Measurements from ENCODE around the gene FMNL3. TPM values are rescaled to one million over a fixed set of nuclear protein-coding genes. Genes with fewer than 3 reads are reported as not detected.
"Not testable (repeated sequence)": the region's sequence is repeated elsewhere in the genome, so short reads cannot be mapped to it uniquely, and the experiment has no call there.

Gene FMNL3, protein sequence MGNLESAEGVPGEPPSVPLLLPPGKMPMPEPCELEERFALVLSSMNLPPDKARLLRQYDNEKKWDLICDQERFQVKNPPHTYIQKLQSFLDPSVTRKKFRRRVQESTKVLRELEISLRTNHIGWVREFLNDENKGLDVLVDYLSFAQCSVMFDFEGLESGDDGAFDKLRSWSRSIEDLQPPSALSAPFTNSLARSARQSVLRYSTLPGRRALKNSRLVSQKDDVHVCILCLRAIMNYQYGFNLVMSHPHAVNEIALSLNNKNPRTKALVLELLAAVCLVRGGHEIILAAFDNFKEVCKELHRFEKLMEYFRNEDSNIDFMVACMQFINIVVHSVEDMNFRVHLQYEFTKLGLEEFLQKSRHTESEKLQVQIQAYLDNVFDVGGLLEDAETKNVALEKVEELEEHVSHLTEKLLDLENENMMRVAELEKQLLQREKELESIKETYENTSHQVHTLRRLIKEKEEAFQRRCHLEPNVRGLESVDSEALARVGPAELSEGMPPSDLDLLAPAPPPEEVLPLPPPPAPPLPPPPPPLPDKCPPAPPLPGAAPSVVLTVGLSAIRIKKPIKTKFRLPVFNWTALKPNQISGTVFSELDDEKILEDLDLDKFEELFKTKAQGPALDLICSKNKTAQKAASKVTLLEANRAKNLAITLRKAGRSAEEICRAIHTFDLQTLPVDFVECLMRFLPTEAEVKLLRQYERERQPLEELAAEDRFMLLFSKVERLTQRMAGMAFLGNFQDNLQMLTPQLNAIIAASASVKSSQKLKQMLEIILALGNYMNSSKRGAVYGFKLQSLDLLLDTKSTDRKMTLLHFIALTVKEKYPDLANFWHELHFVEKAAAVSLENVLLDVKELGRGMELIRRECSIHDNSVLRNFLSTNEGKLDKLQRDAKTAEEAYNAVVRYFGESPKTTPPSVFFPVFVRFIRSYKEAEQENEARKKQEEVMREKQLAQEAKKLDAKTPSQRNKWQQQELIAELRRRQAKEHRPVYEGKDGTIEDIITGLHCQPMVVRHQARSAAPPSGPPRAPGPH
- total RNA-seq = 22.4 TPM

DNA sequence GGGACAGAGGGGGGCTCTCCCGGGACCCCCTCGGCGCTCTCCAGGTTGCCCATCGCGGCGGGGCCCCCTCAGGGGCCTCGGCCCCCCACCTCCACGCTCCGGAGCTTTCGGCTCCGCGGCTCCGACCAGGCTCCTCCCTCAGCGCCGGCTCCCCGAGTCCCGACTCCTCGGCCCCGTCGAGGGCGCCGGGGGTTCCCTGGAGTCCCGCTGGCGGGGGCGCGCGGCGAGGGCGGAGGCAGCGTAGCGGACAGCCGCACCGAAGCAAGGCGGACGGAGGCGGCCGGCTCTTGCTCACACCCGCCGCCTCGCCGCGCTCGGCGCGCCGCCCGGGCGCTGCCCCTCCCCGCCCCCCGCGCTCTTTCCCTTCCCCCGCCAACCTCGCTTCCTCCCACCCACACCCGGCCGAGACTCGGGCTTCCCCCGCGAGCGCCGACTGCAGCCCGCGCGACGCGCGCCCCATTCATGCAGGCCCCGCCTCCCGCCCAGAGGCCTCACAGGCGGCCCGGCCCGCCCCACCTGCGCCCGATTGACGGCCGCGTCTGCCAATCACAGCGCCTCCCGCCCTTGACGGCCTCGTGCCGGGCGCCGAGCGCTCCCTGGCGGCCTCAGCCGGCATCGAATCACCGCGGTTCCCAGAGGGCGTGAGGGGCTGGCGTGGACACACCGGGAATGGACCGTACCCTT lies at the start of gene FMNL3:
Gene FMNL3, minus strand, starts transcription at position 278 of the 684 bp plus-strand sequence. Its CDS starts 225 bp downstream, at position 53.
- DNase-seq (ENCODE audit: low read depth in 2 of 3, low spot score in 2 of 3) = peak; percentile 96 to 98 (median 97)

DNA sequence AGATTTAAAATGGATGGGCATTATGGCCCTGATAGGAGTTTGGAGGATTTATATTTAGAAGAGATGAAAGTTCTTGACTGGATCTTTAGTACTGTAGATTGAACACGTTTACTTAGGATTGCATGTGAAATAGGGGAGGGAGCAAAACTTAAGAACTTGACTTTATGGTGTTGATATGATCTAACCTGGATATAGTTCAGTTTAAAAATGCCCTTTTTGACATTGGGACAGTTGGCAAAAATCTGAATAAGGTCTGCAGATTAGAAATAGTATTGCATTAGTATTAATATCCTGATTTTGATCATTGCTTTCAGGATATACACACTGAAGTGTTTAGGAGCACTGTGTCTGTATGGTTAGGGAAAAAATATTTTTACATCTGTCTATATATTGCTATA lies 43.8 kb upstream of the FMNL3 start:
- DNase-seq (ENCODE audit: low read depth in 2 of 3, low spot score in 2 of 3) = no peak

DNA sequence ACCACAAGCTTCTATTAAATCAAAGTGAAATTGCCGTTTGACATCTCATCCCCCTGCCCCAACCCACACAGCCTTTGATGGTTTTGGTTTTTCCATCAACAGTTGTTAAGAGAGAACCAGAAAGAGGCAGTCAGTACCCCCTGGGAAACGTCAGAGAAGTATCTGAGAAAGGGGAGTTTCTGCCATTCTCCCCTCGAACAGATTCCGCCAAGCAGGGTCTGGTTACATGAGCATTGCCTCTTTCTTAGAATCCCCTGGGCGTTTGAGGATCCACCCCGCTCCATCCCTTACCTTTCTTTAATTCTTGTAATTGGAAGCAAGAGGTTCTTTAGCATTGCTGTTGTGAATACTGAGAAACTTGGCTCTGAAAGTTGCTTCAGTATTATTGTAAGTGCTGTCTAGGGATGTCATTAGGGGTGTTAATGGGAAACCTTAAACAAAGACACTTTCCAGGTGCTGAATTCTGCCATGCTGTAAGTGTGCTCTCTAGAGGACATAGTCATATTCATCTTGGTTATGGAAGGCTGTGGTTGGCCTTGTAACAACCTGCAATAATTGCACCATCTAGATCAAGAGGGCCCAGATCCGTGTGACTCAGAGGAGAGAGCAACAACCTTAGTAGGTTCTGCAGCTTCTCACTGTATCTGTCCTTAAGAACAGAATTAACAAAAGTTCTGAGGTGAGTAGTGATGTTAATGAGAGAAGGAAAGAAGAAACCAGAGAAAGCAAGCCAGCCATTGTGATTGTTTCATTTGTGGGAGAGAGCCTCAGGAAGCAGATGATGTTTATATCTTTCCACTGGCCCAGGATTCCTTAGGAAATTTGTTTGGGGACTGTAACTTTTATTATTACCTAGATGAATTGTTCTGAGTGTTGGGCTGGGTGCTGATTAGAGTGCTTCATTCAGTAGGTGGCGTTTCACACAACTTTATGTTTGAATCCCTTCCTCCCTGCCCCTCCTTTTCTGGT lies 43.1 kb upstream of the FMNL3 start:
- peak in 1 of 3 donors; percentile 14 for DNase-seq (ENCODE audit: low read depth in 2 of 3, low spot score in 2 of 3)

DNA sequence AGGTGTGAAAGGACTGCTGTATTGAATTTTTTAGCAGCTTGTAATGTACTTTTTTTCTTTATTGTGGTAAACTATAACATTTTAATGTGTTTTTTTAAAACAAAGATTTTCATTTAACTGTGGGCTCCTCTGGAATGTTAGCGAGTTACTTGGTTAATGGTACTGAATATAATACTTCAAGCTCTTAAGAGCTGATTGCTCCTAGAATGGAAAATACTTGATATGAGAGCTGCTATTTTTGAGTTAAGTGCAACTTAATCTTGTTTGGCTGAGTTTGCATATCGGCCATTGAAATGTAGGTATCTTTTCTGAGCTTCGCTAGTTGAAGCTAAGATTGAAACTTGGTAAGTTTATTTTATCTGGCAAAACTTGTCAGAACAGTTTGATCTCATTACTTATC lies 41.6 kb upstream of the FMNL3 start:
- no peak for DNase-seq (ENCODE audit: low read depth in 2 of 3, low spot score in 2 of 3)

DNA sequence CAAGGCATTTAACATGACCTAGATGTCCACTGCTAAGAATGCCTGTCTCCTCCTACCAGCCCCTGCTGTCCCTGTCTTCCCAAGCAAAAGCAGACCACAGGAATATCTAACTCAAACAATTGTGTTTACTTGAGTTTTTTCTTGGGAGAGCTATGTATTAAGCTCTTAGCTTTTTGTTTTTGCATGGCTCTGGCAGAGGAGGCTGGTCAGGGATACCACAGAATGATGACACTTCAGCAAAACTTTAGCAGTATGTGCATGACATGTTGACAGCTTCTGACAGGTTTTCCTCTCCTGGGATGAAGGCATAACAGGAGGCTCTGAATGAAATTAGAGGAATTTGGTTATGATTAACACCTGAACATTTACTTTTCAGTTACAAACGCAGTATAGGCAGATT lies 41.1 kb upstream of the FMNL3 start:
- no peak for DNase-seq (ENCODE audit: low read depth in 2 of 3, low spot score in 2 of 3)

DNA sequence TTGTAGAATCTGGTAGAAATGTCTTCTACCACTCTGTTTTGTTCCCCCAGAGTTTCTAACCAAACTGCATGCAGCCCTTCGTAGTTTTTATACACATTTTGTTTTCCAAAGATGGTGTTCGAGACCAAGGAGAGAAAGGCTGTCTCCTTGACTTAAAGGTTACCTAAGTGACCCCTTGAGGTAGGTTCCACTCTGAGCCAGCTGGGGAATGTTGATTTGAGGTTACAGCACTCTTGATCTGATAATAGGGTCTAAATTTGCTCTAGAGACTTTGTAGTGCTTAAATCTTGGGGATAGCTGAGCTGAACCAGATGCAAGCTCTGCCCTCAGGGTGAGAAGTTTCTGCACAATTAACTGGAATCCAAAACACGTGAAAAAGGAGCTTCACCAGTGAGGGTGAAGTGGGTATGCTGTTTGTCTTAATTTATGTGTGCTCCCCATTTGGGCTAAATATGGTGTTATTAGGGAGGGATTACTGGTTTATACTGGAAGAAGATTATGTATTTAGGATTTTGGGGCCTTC lies 37.2 kb upstream of the FMNL3 start:
- no peak for DNase-seq (ENCODE audit: low read depth in 2 of 3, low spot score in 2 of 3)

DNA sequence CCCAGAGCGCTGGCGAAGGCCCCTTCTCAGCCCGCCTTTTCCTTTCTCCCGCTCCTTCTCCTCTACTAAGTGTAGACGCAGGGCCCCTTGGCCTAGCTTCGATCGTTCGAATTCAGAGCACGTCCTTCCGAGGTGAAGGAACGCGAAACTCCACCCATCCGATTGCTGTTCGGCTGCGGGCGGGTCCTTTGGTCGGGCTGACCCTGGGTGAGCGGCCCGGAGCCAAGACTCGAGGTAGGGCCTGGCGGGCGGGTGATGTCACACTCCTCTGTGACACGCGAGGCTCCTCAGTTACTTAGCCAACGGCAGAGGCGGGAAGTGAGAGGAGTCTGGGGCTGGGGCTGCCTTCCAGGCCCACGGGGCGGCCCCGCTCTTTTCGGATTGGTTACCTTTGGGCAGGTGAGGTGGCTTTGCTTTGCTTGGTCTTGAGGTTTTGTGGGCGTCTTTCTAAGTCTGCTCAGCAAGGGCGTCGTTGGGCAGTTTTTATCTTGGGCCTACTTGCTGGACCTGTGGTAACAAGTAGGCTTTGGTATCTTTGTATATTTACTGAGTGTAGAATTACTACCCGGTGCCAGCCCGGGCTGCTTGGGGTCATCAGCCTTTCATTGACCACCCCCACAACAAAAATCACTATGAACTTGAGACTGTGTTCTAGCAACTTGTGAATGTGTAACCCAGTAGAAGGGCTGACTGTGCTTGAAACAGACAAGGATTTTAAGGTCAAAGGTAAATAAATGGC lies 34.8 kb upstream of the FMNL3 start:
- DNase-seq (ENCODE audit: low read depth in 2 of 3, low spot score in 2 of 3) = peak; percentile 71 to 92 (median 85)

DNA sequence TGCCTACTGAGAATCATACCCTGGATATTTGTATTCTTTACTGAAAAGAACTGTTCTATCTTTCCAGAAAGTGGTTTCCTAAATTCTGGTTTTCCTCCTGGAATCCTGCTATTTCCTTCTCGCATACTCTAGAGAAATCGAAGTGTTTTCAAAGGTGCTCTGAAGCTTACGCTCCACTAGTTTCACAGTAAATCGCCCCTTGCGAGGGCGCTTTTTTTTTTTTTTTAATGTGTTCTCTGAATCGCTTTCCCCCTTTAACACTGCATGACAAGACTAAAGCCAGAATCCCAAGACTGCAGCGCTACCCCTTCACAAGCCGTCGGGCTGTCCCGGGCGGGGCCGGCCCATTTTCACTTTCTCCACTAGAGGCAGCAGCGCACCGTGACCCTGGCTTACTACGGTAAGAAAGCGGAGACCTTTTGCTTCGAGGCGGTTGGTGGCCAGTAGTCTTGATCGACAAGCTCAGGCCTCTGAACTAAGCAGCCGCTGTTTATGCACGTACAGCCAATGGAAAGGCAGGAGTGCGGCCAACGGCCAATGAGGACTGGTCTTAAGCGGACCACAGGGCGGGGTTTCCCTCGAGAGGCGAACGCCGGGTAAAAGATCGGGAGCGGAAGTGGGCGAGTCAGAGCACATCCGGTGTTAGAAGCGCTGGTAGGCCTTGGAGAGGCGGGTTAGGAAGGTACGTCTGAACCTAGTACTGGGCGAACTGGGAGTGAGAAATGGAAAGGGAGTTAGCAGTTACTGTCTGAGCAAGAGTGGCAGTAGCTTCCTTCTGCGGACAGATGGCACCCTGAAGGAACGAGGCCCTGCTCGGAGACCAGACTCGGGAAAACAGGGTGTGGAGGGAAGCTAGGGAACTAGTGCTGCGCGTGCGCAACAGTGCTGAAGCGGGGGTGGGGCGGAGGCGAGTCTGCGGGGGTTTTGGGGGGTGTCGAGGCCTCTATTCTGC lies 34.0 kb upstream of the FMNL3 start, which contains the start of gene TMBIM6:
Gene TMBIM6, plus strand, starts transcription at position 628 of the 952 bp plus-strand sequence. CDS start 10,937 bp downstream, outside the sequence.
- DNase-seq (ENCODE audit: low read depth in 2 of 3, low spot score in 2 of 3) = peak; percentile 98 to 100 (median 100)

DNA sequence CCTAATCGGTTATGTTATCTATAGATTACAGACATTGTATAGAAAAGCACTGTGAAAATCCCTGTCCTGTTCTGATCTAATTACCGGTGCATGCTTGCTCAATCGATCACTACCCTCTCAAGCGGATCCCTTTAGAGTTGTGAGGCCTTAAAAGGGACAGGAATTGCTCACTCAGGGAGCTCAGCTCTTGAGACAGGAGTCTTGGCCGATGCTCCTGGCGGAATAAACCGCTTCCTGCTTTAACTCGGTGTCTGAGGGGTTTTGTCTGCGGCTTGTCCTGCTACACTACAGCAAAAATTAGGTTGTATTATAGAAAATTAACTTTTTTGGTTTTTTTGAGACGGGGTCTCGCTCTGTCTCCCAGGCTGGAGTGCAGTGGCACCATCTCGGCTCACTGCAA lies 33.1 kb upstream of the FMNL3 start:
- not testable (repeated sequence) for DNase-seq (ENCODE audit: low read depth in 2 of 3, low spot score in 2 of 3)

DNA sequence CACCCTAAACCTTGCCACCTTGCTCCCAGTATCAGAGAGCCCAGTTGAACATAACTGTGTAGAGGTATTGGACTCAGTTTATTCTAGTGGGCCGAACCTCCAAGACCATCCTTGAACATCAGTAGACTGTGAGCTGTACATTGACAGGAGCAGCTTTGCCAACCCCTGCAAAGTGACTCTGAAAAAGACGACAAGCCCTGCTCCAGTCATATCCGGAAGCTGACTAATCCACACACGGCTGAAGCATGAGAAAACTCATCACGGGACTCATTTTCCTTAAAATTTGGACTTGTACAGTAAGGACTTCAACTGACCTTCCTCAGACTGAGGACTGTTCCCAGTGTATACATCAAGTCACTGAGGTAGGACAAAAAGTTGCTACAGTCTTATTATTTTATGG lies 31.5 kb upstream of the FMNL3 start:
- not testable (repeated sequence) for DNase-seq (ENCODE audit: low read depth in 2 of 3, low spot score in 2 of 3)

DNA sequence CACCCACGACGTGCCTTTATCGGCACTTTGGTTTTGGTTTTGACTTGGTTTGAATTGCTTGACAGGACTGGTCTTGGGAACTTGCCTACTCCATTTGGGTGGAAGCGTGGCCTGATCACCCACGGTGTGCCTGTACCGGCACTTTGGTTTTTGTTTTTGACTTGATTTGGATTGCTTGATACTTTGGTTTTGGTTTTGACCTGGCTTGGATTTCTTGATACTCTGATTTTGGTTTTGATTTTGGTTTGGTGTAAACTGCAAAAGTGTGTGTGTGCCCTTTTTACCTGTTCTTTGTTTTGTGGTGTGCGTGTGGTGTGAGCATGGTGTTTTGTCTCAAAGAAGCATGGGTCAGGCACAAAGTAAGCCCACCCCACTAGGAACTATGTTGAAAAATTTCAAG lies 27.7 kb upstream of the FMNL3 start:
- not testable (repeated sequence) for DNase-seq (ENCODE audit: low read depth in 2 of 3, low spot score in 2 of 3)

DNA sequence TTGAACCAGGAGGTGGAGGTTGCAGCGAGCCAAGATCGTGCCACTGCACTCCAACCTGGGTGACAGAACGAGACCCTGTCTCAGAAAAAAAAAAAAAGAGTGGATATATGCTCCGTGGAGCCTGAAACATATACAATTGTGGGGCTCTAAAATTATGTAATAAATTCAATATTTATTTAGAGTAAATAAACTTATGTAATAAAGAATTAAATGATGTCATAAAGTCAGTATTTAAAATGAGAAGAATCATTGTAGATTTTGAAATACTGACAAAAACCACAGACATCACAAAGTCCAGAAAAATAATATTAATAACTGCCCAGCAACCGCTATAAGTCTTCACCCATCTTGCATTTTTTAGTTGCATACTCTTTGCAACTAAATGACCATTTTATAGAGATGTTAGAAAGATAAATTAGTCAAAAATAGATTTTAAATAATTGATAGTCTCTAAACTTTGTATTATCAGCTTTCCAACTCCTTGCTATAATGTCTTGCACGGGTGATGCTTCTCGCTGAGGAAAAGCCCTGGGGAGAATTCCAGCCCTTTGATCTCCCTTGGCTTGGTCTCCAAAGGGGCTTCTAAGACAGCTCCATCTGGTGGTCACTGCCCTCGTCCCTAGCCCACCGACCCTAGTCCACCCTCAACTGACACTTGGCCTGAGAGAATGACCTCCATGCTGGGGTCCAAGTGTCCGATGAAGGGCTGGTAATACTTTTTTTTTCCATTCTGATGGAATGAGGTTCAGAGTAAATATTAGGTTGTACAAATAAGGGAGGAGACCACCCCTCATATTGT lies 26.2 kb upstream of the FMNL3 start:
- DNase-seq (ENCODE audit: low read depth in 2 of 3, low spot score in 2 of 3) = no peak

DNA sequence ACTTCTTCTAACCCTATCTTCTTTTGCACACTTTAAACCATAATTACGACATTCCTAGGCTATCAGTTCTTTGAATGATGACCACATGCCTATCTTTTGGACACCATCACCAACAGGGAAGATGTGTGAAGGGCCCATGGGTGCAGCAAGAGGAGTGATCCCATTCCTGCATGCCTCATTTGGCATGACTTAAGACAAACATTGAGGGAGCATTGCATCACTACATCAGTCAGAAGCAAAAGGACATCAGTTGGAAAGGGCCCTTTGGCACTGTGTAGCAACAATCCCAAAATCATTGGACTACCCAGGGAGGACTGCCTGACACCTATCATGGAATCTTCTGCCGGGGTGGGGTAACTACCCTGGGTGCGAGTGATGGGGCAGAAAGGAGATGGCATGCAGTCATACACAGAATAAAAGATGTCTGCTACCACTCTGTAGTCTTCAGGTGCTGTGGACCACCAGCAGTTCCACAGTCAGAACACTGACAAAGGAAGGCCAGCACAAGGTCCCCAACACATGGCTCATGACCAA lies 23.4 kb upstream of the FMNL3 start:
- DNase-seq (ENCODE audit: low read depth in 2 of 3, low spot score in 2 of 3) = no peak

DNA sequence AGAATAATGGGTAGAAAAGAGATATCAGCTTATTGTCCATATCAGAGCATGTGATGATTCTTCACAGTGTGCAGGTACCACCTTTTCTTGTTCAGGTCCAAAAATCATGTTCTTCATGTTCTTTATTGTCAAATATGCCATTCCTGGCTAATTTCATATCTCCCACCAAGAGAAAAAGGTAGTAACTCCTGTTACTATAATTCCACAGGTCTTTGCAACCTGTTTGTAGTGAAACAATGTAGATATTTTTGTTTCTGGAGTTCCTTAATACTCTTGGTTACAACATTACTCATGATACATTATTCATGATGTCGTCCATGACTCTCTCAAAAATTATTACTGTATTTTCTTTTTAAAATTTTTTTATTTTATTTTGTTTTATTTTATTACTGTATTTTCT lies 22.8 kb upstream of the FMNL3 start:
- no peak for DNase-seq (ENCODE audit: low read depth in 2 of 3, low spot score in 2 of 3)

DNA sequence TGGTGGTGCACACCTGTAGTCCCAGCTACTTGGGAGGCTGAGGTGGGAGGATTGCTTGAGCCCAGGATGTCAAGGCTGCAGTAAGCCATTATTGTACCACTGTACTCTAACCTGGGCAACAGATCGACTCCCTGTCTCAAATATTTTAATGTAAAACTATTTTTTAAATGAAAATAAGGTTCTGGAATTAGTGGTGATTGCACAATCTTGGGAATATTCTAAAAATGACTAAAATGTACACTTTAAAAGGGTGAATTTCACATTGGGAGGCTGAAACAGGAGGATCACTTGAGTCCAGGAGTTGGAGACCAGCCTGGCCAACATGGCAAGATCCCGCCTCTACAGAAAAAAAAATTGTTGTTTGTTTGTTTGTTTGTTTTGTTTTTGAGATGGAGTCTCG lies 21.2 kb upstream of the FMNL3 start:
- no peak for DNase-seq (ENCODE audit: low read depth in 2 of 3, low spot score in 2 of 3)

DNA sequence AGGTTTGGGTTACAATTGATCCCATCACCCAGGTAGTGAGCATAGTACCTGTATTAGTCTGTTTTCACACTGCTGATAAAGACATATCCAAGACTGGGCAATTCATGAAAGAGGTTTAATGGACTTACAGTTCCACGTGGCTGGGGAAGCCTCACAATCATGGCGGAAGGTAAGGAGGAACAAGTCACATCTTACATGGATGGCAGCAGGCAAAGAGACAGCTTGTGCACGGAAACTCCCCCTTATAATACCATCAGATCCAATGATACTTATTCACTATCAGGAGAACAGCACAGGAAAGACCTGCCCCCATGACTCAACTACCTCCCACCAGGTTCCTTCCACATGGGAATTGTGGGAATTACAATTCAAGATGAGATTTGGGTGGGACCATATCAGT lies 14.2 kb upstream of the FMNL3 start:
- DNase-seq (ENCODE audit: low read depth in 2 of 3, low spot score in 2 of 3) = not testable (repeated sequence)
